ENCODE measurements around the gene ABTB2. TPM values are rescaled to one million over a fixed set of nuclear protein-coding genes. Genes with fewer than 3 reads are reported as not detected.

Gene ABTB2
- total RNA-seq, 4 donors from 2014 or later, result 2.9 to 8.2 (median 6.6) TPM

DNA sequence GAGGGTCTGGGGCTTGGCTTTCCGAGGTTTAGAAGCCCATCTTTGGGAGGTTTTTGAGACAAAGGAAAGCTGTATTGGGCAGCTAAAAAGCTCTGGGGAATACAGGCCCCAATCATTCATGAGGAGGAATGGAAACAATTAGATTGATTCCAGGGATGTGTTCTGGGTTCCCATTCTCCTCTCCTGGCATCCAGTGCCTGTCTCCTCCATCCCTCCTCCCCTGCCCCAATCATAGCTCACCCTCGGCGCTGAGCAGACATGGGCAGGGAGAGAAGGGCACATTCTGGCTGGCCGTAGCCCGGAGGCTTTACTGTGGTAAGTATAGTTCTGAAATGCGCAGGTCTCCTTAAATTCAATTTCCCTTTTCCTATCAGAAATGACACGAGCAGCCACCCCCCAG lies 42.4 kb downstream of the ABTB2 start:
- intact Hi-C loops (cut with DNase I; ENCODE audit: low total_unique reads), result no loop called here
- H3K27ac ChIP-seq, result no peak overlapping the region
- H3K36me3 ChIP-seq, result no peaks in the 10 kb centered on the region
- no peak for DNase-seq
- no peak overlapping the region for H3K4me3 ChIP-seq
- peaks cover 4 to 7% of the 10 kb centered on the region in 2 donors for H3K4me1 ChIP-seq
- TF ChIP-seq, protein P1, sequence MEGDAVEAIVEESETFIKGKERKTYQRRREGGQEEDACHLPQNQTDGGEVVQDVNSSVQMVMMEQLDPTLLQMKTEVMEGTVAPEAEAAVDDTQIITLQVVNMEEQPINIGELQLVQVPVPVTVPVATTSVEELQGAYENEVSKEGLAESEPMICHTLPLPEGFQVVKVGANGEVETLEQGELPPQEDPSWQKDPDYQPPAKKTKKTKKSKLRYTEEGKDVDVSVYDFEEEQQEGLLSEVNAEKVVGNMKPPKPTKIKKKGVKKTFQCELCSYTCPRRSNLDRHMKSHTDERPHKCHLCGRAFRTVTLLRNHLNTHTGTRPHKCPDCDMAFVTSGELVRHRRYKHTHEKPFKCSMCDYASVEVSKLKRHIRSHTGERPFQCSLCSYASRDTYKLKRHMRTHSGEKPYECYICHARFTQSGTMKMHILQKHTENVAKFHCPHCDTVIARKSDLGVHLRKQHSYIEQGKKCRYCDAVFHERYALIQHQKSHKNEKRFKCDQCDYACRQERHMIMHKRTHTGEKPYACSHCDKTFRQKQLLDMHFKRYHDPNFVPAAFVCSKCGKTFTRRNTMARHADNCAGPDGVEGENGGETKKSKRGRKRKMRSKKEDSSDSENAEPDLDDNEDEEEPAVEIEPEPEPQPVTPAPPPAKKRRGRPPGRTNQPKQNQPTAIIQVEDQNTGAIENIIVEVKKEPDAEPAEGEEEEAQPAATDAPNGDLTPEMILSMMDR (IDR thresholded peaks at IDR 0.05), result no peak
- TF ChIP-seq POLR2A (IDR thresholded peaks at IDR 0.05), result no peak
- no peaks in the 10 kb centered on the region for H3K9me3 ChIP-seq
- H3K27me3 ChIP-seq, result no peaks in the 10 kb centered on the region

DNA sequence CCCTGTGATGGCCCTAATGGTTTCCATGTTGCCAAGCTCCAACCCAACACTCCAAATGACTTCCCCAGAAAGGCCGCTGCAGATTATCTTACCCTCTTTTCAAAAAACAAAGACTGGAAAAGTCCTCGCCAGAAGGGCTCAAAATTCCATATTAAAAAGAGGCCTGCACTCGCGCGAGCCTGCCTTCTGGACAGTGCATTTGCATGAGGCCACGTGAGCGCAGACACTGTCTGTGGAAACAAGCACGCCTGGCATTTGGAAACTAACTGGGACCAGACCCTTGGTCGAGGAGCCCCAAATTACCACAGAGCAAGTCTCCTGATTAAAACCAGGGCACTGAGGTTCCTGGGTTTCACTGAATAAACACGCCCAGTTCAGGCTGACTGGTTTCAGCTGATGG lies 42.9 kb downstream of the ABTB2 start:
- Histone ChIP-seq H3K27me3 (no peaks in the 10 kb centered on the region), H3K4me1 (peaks cover 4 to 7% of the 10 kb centered on the region in 2 donors), H3K4me3 (no peak overlapping the region), H3K36me3 (no peaks in the 10 kb centered on the region), H3K9me3 (no peaks in the 10 kb centered on the region), H3K27ac (no peak overlapping the region)
- intact Hi-C loops (cut with DNase I; ENCODE audit: low total_unique reads), result no loop called here
- DNase-seq, result no peak
- TF ChIP-seq, protein P1 (IDR thresholded peaks at IDR 0.05), result no peak
- no peak for TF ChIP-seq POLR2A (IDR thresholded peaks at IDR 0.05)

DNA sequence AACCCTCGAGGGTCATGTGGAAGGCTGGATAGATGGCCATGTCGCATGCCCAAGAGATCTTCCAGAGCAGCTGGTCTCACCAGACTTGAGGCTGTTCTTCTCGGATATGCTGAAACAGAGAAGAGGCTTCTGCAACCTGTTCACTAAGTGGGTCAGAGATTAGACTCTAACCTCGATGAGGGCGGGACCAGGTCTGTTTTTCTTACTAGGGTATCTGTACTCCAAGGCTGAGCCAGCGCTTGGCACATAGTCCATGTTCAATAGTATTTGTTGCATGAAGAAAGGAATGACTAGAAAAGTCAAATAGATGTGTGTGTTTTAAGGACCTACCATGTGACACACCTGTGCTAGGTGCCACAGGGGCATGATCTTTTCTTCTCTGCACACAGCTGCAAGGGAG lies 43.6 kb downstream of the ABTB2 start:
- Histone ChIP-seq H3K9me3 (no peaks in the 10 kb centered on the region), H3K27ac (no peak overlapping the region), H3K4me1 (peaks cover 0 to 3% of the 10 kb centered on the region in 2 donors), H3K27me3 (no peaks in the 10 kb centered on the region), H3K4me3 (no peak overlapping the region), H3K36me3 (no peaks in the 10 kb centered on the region)
- intact Hi-C loops (cut with DNase I; ENCODE audit: low total_unique reads), result no loop called here
- no peak for TF ChIP-seq POLR2A (IDR thresholded peaks at IDR 0.05)
- TF ChIP-seq, protein P1 (IDR thresholded peaks at IDR 0.05), result no peak
- DNase-seq, result no peak

DNA sequence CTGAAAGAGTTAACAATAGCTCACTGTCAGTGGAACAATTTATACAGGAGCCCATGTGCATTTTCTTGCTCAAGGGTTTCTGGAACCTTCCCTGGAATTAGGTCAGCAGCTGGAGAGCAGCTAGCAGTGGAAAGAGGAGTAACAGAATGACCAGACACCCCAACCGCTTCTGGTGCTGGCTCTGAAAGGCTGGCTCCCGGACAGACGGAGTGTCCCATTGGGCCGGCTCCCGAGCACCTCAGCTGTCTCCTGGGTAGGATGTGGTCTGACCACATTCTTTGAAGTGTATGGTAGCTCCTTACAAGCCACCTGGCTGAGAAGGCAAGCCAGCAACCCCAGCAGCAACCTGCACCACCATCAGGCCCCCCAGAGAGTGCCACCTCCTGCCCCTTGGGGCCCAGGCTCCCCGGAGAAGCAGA lies 44.7 kb downstream of the ABTB2 start:
- peak; percentile 30 to 45 for DNase-seq
- H3K36me3 ChIP-seq, result no peaks in the 10 kb centered on the region
- intact Hi-C loops (cut with DNase I; ENCODE audit: low total_unique reads), result no loop called here
- no peaks in the 10 kb centered on the region for H3K4me1 ChIP-seq
- H3K27me3 ChIP-seq, result no peaks in the 10 kb centered on the region
- H3K4me3 ChIP-seq, result no peak overlapping the region
- no peaks in the 10 kb centered on the region for H3K9me3 ChIP-seq
- no peak overlapping the region for H3K27ac ChIP-seq
- TF ChIP-seq, protein P1 (IDR thresholded peaks at IDR 0.05), result no peak
- TF ChIP-seq POLR2A (IDR thresholded peaks at IDR 0.05), result no peak

DNA sequence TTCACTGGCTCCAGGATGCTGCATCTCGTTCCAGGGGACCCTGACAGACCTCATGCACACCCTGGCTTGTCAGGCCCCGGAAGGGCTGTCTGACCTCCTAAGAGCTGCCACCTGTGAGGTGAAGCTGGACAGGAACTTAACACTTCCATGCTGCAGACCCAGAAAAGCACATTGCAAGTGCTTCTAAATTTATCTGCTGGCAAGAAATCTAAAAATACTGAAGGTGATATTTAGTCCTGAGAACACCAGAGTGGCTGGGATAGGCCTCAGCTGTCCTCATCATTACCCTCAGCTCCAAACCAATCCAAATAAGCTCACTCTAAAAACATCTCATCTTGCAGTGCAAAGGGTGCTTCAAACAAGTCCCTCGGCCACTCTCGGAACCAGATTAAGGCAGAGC lies 46.7 kb downstream of the ABTB2 start:
- intact Hi-C loops (cut with DNase I; ENCODE audit: low total_unique reads), result no loop called here
- Histone ChIP-seq H3K36me3 (no peaks in the 10 kb centered on the region), H3K9me3 (no peaks in the 10 kb centered on the region), H3K4me3 (no peak overlapping the region), H3K27me3 (no peaks in the 10 kb centered on the region), H3K27ac (no peak overlapping the region), H3K4me1 (no peaks in the 10 kb centered on the region)
- DNase-seq, result no peak
- TF ChIP-seq, protein P1 (IDR thresholded peaks at IDR 0.05), result no peak
- TF ChIP-seq POLR2A (IDR thresholded peaks at IDR 0.05), result no peak
